ENCODE measurements around the gene AGR2.

GRCh38 chr7:16791905-16792698 lies 12.7 kb downstream of the AGR2 start:
- TF ChIP-seq CTCF (conservative IDR thresholded peaks at IDR 0.05; ENCODE audit: low read depth, low read length): no peak
- TF ChIP-seq EZH2 (IDR thresholded peaks at IDR 0.05; ENCODE audit: low read length, unreplicated experiment): no peak
- no peak for TF ChIP-seq EZH2phosphoT487 (IDR thresholded peaks at IDR 0.05; ENCODE audit: borderline replicate concordance, low read length)
